Left cardiac atrium (tissue), 4 donors: ENCODE data around the gene CCDC33. TPM values are rescaled to one million over a fixed set of nuclear protein-coding genes. Genes with fewer than 3 reads are reported as not detected.
A peak's percentile ranks its signal among the peaks of the same experiment; 100 is the strongest.

Experiments
- ATAC-seq, 2 donors: fragments of 200-7000 bp; cut with Tn5 transposase; one replicate each; pipeline ENCODE4 v1.9.1; 2020; ENCODE audit warnings: mild to moderate bottlenecking in 2 of 2, moderate library complexity in 2 of 2
- DNase-seq: peaks from one replicate; pipeline ENCODE4 v3.0.0-alpha.2; 2020
- intact Hi-C, 2 donors: fragments of 100-400 bp; cut with DNase I; formaldehyde crosslinking; loops; one replicate each; pipeline versions ENCODE4 v1.14.1 to v1.15.1; 2022 to 2023
- total RNA-seq, 2 donors: library from RNA; stranded (reverse); fragmentation: NEBNext Ultra II Directional; extraction: Animal tissue kit (Norgen Biotek cat#: 25700); gene quantifications; one replicate each; pipeline ENCODE4 v1.2.1, GENCODE V29; 2021
- donor health status: DM: no; HTN: yes; CAD: no.
- donor health status: DM: no; HTN: yes; CAD: no; lungs with severe emphysema.
- donor health status: DM: yes; HTN: yes; CAD: no.
- donor health status: Dilated cardiomyopathy.

CCDC33 gene
- total RNA-seq, 2 donors from 2014 or later = not detected

GRCh38 chr15:74364936-74365597 is 128.9 kb downstream of the CCDC33 start:
- ATAC-seq (peak in 1 of 2 donors; percentile 20), DNase-seq (no peak)
- intact Hi-C loops = no loop called here

GRCh38 chr15:74365598-74366445 is 129.7 kb downstream of the CCDC33 start:
- peak; percentile 63 for DNase-seq
- intact Hi-C loops = no loop called here

GRCh38 chr15:74367296-74367854 is 131.2 kb downstream of the CCDC33 start, which contains the start of gene CYP11A1:
Gene CYP11A1 (minus strand): TSS chr15:74367646. CDS start chr15:74367585, 61 bp downstream.
- intact Hi-C loops = no loop called here
- ATAC-seq (no peak), DNase-seq (no peak)

More at GRCh38 chr15:74365598-74366445, 129.7 kb downstream of the CCDC33 start:
- peak; percentile 87 to 94 for ATAC-seq

GRCh38 chr15:74368121-74368520 is 132.0 kb downstream of the CCDC33 start:
- DNase-seq (no peak), ATAC-seq (no peak)
- intact Hi-C loops = no loop called here

GRCh38 chr15:74369084-74369745 is 133.1 kb downstream of the CCDC33 start:
- ATAC-seq = no peak
- no peak for DNase-seq
- intact Hi-C loops = no loop called here

GRCh38 chr15:74369756-74370155 is 133.6 kb downstream of the CCDC33 start:
- DNase-seq = no peak
- intact Hi-C loops = loop anchor here in 1 of 2 donors (5.0 to 10.0 kb wide), 2 partner anchors 263 to 395 kb away; no protein-coding TSS in a partner anchor

GRCh38 chr15:74370471-74370870 is 134.3 kb downstream of the CCDC33 start:
- DNase-seq (no peak), ATAC-seq (no peak)
- intact Hi-C loops = loop anchor here in 1 of 2 donors (5.0 to 10.0 kb wide), 2 partner anchors 262 to 394 kb away; no protein-coding TSS in a partner anchor

More at GRCh38 chr15:74369756-74370155, 133.6 kb downstream of the CCDC33 start:
- ATAC-seq = no peak

GRCh38 chr15:74373056-74373650 is 137.0 kb downstream of the CCDC33 start:
- intact Hi-C loops = loop anchor here in 1 of 2 donors (5.0 to 10.0 kb wide), 2 partner anchors 259 to 392 kb away; no protein-coding TSS in a partner anchor
- DNase-seq (no peak), ATAC-seq (no peak)

- peak; percentile 99 for ATAC-seq
- peak; percentile 95 for DNase-seq
- intact Hi-C loops = loop anchor here in 1 of 2 donors (2.0 to 10.0 kb wide), 3 partner anchors 65 to 391 kb away; no protein-coding TSS in a partner anchor
Observed at GRCh38 chr15:74373731-74374647, 137.9 kb downstream of the CCDC33 start.

- no peak for ATAC-seq
- DNase-seq = no peak
- intact Hi-C loops = loop anchor here (2.0 to 10.0 kb wide), 4 partner anchors 64 to 390 kb away; no protein-coding TSS in a partner anchor
Observed at GRCh38 chr15:74374648-74375302, 138.6 kb downstream of the CCDC33 start.

GRCh38 chr15:74375303-74375693 is 139.2 kb downstream of the CCDC33 start:
- intact Hi-C loops = loop anchor here (2.0 to 10.0 kb wide), 3 partner anchors 64 to 390 kb away; no protein-coding TSS in a partner anchor
- ATAC-seq = peak; percentile 49 to 64
- DNase-seq = peak; percentile 82

- ATAC-seq = no peak
- no peak for DNase-seq
- intact Hi-C loops = loop anchor here (5.0 to 10.0 kb wide), 2 partner anchors 251 to 389 kb away; no protein-coding TSS in a partner anchor
Observed at GRCh38 chr15:74376226-74376625, 140.1 kb downstream of the CCDC33 start.

GRCh38 chr15:74376825-74377581 is 140.9 kb downstream of the CCDC33 start:
- intact Hi-C loops = loop anchor here (5.0 to 10.0 kb wide), 2 partner anchors 250 to 388 kb away; no protein-coding TSS in a partner anchor
- ATAC-seq (no peak), DNase-seq (no peak)

GRCh38 chr15:74377831-74378766 is 142.0 kb downstream of the CCDC33 start:
- DNase-seq = no peak
- no peak for ATAC-seq
- intact Hi-C loops = loop anchor here (5.0 to 10.0 kb wide), 2 partner anchors 249 to 387 kb away; no protein-coding TSS in a partner anchor

- ATAC-seq = no peak
- DNase-seq = no peak
- intact Hi-C loops = loop anchor here (5.0 to 10.0 kb wide), 2 partner anchors 248 to 386 kb away; no protein-coding TSS in a partner anchor
Observed at GRCh38 chr15:74378848-74379247, 142.7 kb downstream of the CCDC33 start.
